ENCODE measurements around the gene FBXO9. TPM values are rescaled to one million over a fixed set of nuclear protein-coding genes. Genes with fewer than 3 reads are reported as not detected.
A peak's percentile ranks its signal among the peaks of the same experiment; 100 is the strongest.

FBXO9 gene
- polyA plus RNA-seq (2011; rRNA removed) = 67.6 and 72.1 TPM in 2 replicates
- 35.5 and 39.3 TPM in 2 replicates for polyA plus RNA-seq (2012; cell fraction: cytosol; rRNA removed)
- 52.1 and 80.7 TPM in 2 replicates for polyA plus RNA-seq (2012; cell fraction: nucleus; rRNA removed)
- polyA plus RNA-seq (2017; fragmentation: RNase III; extraction: RNeasy Plus Mini Kit Qiagen cat#74134 plus additional on column Dnase treatment) = 30.2 to 34.0 TPM (median 32.1 TPM) in 3 replicates
- polyA minus RNA-seq (2011; rRNA and poly(A)+ RNA removed) = 39.6 and 46.9 TPM in 2 replicates

GRCh38 chr6:53065266-53066076 lies at the start of gene FBXO9:
Gene FBXO9 (plus strand): TSS chr6:53065404. CDS start chr6:53065790, 386 bp downstream.
- 0% methylated on average over 1 of the region's 78 CpGs for WGBS (ENCODE audit: missing lambda C conversion rate)
- Histone ChIP-seq H3K4me1 (peaks cover 24% of the 10 kb centered on the region; the same call in 2 of the 3 replicates), H3K9me3 (no peaks in the 10 kb centered on the region), H3K4me3 (peak within 1 kb of the TSS; percentile 93), H3K4me2 (peak within 1 kb of the TSS; percentile 96), H3K27ac (peak within 1 kb of the TSS; percentile 95 to 97)
- DNase-seq (ENCODE audit: low read depth in 1 of 2, low spot score in 1 of 2) = peak; percentile 47 to 58
- ChIA-PET CTCF (interaction anchor here (0.7 to 4.1 kb wide), 6 partner anchors 70 to 489 kb away, joined by 3 to 16 read pairs (median 4); partner anchors contain the start of gene GSTA4), POLR2A (interaction anchor here (0.8 to 1.2 kb wide), 2 partner anchors 70 to 71 kb away, joined by 3 to 4 read pairs; partner anchors contain the start of gene GSTA4)
- peak; percentile 75 to 80 for ATAC-seq
- FAIRE-seq = no peak
- no peak for TF ChIP-seq CHD4 (IDR thresholded peaks at IDR 0.05; ENCODE audit: borderline replicate concordance)
- TF ChIP-seq TP53 (CRISPR knock-in tag; IDR thresholded peaks at IDR 0.05) = no peak
- TF ChIP-seq HDAC2 (IDR thresholded peaks at IDR 0.05) = no peak
- TF ChIP-seq RNF2 (IDR thresholded peaks at IDR 0.05; ENCODE audit: borderline replicate concordance, low read depth) = no peak
- TF ChIP-seq PBX3 (IDR thresholded peaks at IDR 0.05) = no peak
- TF ChIP-seq MAX (IDR thresholded peaks at IDR 0.05) = peak; percentile 56; the same call in 1 of the 2 replicates
- no peak for TF ChIP-seq SMC3 (IDR thresholded peaks at IDR 0.05)
- TF ChIP-seq POLR2A (IDR thresholded peaks at IDR 0.05; ENCODE audit: low read length) = peak; percentile 82
- TF ChIP-seq HOXB5 (CRISPR knock-in tag; IDR thresholded peaks at IDR 0.05) = no peak
- TF ChIP-seq KDM1A (IDR thresholded peaks at IDR 0.05; ENCODE audit: low read depth) = 0 out of 2 replicates have a peak, but pooled peaks have one; percentile 33
- no peak for TF ChIP-seq EP300 (IDR thresholded peaks at IDR 0.05)
- TF ChIP-seq ZNF302 (CRISPR knock-in tag; IDR thresholded peaks at IDR 0.05) = no peak
- TF ChIP-seq HES2 (IDR thresholded peaks at IDR 0.05) = no peak
- no peak for TF ChIP-seq RARB (CRISPR knock-in tag; IDR thresholded peaks at IDR 0.05)
- TF ChIP-seq, protein P1, sequence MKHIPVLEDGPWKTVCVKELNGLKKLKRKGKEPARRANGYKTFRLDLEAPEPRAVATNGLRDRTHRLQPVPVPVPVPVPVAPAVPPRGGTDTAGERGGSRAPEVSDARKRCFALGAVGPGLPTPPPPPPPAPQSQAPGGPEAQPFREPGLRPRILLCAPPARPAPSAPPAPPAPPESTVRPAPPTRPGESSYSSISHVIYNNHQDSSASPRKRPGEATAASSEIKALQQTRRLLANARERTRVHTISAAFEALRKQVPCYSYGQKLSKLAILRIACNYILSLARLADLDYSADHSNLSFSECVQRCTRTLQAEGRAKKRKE (CRISPR knock-in tag; IDR thresholded peaks at IDR 0.05; ENCODE audit: low read depth) = no peak
- no peak for TF ChIP-seq NFE2L2 (conservative IDR thresholded peaks at IDR 0.05; ENCODE audit: low read length)
- TF ChIP-seq RAD21 (conservative IDR thresholded peaks at IDR 0.05 in 1 of 2, IDR thresholded peaks at IDR 0.05 in 1 of 2) = no peak
- TF ChIP-seq USF2 (IDR thresholded peaks at IDR 0.05) = no peak
- TF ChIP-seq POLR2AphosphoS2 (conservative IDR thresholded peaks at IDR 0.05; ENCODE audit: low read length) = no peak
- TF ChIP-seq CBX2 (IDR thresholded peaks at IDR 0.05; ENCODE audit: borderline replicate concordance, low read depth) = no peak
- no peak for TF ChIP-seq RFX5 (IDR thresholded peaks at IDR 0.05)
- TF ChIP-seq PHF8 (IDR thresholded peaks at IDR 0.05; ENCODE audit: borderline replicate concordance, low read depth) = peak; percentile 48; the same call in 1 of the 2 replicates
- 0 out of 3 replicates have a peak, but pooled peaks have one; percentile 42 for TF ChIP-seq BCL3 (IDR thresholded peaks at IDR 0.05)
- peak in 1 of 2 experiments; percentile 24; a peak in 1 of 5 replicates for TF ChIP-seq JUN (IDR thresholded peaks at IDR 0.05)
- TF ChIP-seq EHMT2 (IDR thresholded peaks at IDR 0.05; ENCODE audit: low read depth) = no peak
- no peak for TF ChIP-seq HEYL (CRISPR knock-in tag; IDR thresholded peaks at IDR 0.05)
- TF ChIP-seq, protein P2, sequence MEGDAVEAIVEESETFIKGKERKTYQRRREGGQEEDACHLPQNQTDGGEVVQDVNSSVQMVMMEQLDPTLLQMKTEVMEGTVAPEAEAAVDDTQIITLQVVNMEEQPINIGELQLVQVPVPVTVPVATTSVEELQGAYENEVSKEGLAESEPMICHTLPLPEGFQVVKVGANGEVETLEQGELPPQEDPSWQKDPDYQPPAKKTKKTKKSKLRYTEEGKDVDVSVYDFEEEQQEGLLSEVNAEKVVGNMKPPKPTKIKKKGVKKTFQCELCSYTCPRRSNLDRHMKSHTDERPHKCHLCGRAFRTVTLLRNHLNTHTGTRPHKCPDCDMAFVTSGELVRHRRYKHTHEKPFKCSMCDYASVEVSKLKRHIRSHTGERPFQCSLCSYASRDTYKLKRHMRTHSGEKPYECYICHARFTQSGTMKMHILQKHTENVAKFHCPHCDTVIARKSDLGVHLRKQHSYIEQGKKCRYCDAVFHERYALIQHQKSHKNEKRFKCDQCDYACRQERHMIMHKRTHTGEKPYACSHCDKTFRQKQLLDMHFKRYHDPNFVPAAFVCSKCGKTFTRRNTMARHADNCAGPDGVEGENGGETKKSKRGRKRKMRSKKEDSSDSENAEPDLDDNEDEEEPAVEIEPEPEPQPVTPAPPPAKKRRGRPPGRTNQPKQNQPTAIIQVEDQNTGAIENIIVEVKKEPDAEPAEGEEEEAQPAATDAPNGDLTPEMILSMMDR (IDR thresholded peaks at IDR 0.05) = no peak
- TF ChIP-seq SREBF2 (IDR thresholded peaks at IDR 0.05) = no peak
- TF ChIP-seq FOSB (CRISPR knock-in tag; IDR thresholded peaks at IDR 0.05) = no peak
- no peak for TF ChIP-seq GATA3 (IDR thresholded peaks at IDR 0.05; ENCODE audit: borderline replicate concordance)
- TF ChIP-seq MAZ (IDR thresholded peaks at IDR 0.05; ENCODE audit: borderline replicate concordance, low read depth, low read length) = no peak
- no peak for TF ChIP-seq CBX8 (IDR thresholded peaks at IDR 0.05)
- no peak for TF ChIP-seq ZC3H11A (IDR thresholded peaks at IDR 0.05)
